Measurements from ENCODE around the gene PTPRF.

DNA sequence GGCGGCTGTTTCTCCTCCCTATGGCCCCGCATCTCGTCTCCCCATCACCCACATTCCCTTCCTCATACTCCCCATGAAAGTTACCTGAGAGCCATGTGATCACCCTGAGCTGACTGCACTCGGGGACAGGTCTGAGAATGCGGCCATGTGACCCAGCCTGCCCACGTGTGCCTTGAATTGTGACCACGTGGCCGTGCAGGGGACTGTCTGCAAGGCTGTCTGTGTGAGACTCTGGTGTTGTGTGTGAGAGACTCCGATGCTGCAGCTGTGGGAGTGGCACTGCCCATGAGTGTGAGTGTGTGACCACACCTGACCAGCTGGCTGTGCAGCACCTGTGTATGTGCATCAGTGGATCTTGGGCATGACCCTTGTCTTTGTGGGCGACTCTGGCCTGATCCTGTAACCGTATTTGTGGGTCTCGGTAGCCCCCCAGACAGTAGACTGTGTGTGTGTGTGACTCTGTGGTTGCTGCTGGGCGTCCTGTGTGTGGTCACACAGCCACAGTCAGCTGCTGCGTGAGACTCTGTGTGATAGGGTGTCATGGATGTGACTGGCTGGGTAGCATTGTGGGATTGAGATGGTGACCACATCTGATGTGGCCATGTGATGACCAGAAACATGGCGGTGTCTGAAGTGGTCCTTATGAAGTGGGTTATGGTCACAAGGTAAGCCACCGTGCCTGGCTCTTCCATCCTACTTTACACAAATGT lies 62.4 kb downstream of the PTPRF start:
- TF ChIP-seq, protein P1, sequence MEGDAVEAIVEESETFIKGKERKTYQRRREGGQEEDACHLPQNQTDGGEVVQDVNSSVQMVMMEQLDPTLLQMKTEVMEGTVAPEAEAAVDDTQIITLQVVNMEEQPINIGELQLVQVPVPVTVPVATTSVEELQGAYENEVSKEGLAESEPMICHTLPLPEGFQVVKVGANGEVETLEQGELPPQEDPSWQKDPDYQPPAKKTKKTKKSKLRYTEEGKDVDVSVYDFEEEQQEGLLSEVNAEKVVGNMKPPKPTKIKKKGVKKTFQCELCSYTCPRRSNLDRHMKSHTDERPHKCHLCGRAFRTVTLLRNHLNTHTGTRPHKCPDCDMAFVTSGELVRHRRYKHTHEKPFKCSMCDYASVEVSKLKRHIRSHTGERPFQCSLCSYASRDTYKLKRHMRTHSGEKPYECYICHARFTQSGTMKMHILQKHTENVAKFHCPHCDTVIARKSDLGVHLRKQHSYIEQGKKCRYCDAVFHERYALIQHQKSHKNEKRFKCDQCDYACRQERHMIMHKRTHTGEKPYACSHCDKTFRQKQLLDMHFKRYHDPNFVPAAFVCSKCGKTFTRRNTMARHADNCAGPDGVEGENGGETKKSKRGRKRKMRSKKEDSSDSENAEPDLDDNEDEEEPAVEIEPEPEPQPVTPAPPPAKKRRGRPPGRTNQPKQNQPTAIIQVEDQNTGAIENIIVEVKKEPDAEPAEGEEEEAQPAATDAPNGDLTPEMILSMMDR (IDR thresholded peaks at IDR 0.05; ENCODE audit: low read depth, low read length), result no peak
- TF ChIP-seq EZH2phosphoT487 (IDR thresholded peaks at IDR 0.05; ENCODE audit: low read depth), result no peak

All from OCI-LY3 (cell line).